H1 (cell line): Measurements from ENCODE around the gene PCDHGA1.

ENCODE experiments used
- CEBPB ChIP-seq: IDR thresholded peaks from 2 replicates; pipeline ENCODE4 v1.6.1; 2012; ENCODE audit warnings: low read depth, low read length
- CTCF ChIP-seq, 3 experiments: IDR thresholded peaks; 1 replicate in 2 of 3; 2 replicates in 1 of 3; pipeline versions ENCODE4 v1.5.1 to v1.6.1; 2011; ENCODE audit warnings: low read length in 3 of 3, mild to moderate bottlenecking in 3 of 3, inconsistent platforms in 2 of 3, low read depth in 1 of 3, moderate library complexity in 1 of 3; ENCODE audit not compliant: insufficient read depth in 1 of 3; ENCODE audit errors: control extremely low read depth in 1 of 3
- EP300 ChIP-seq, 2 experiments: IDR thresholded peaks; 1 replicate in 1 of 2; 2 replicates in 1 of 2; pipeline ENCODE4 v1.6.1; 2011 to 2012; ENCODE audit warnings: low read depth in 2 of 2, low read length in 2 of 2, mild to moderate bottlenecking in 2 of 2, borderline replicate concordance in 1 of 2, inconsistent platforms in 1 of 2, moderate library complexity in 1 of 2
- EZH2 ChIP-seq: fragments of 200-600 bp; sonication (generic); IDR thresholded peaks from 2 replicates; pipeline ENCODE4 v1.7.1; 2012; ENCODE audit warnings: low read depth, mild to moderate bottlenecking, moderate library complexity, low read length, inconsistent platforms; ENCODE audit not compliant: severe bottlenecking
- JUN ChIP-seq: IDR thresholded peaks from 2 replicates; pipeline ENCODE4 v1.6.1; 2011; ENCODE audit warnings: low read depth, mild to moderate bottlenecking, improper control_type of control experiment, low read length
- MAX ChIP-seq: IDR thresholded peaks from 2 replicates; pipeline ENCODE4 v1.6.1; 2012; ENCODE audit warnings: inconsistent platforms
- POLR2A ChIP-seq, 2 experiments: IDR thresholded peaks; 1 replicate in 1 of 2; 2 replicates in 1 of 2; pipeline ENCODE4 v1.6.1; 2011; ENCODE audit warnings: low read depth in 2 of 2, low read length in 2 of 2, mild to moderate bottlenecking in 2 of 2; ENCODE audit errors: control extremely low read depth in 1 of 2
- POU5F1 ChIP-seq: IDR thresholded peaks from 2 replicates; pipeline ENCODE4 v1.6.1; 2011; ENCODE audit warnings: low read depth, mild to moderate bottlenecking, low read length, moderate library complexity
- TAF1 ChIP-seq: IDR thresholded peaks from 2 replicates; pipeline ENCODE4 v1.6.1; 2011; ENCODE audit warnings: mild to moderate bottlenecking, low read depth, low read length
- TAF7 ChIP-seq: optimal IDR thresholded peaks from 2 replicates; pipeline ENCODE3; 2011; ENCODE audit warnings: low read depth, mild to moderate bottlenecking, inconsistent platforms, low read length, moderate library complexity, borderline replicate concordance
- ZNF274 ChIP-seq: IDR thresholded peaks from 2 replicates; pipeline ENCODE4 v1.7.0; 2012; ENCODE audit warnings: low read length, borderline replicate concordance; ENCODE audit errors: extremely low read depth

GRCh38 chr5:141412854-141413539, 82.7 kb downstream of the PCDHGA1 start, which contains the start of gene PCDHGA10:
- TF ChIP-seq CTCF (IDR thresholded peaks at IDR 0.05; ENCODE audit: control extremely low read depth in 1 of 3, insufficient read depth in 1 of 3, low read depth in 1 of 3, low read length in 3 of 3) (peak; percentile 35 to 84 (median 74)), EP300 (IDR thresholded peaks at IDR 0.05; ENCODE audit: borderline replicate concordance in 1 of 2, low read depth in 2 of 2, low read length in 2 of 2) (no peak), POLR2A (IDR thresholded peaks at IDR 0.05; ENCODE audit: control extremely low read depth in 1 of 2, low read depth in 2 of 2, low read length in 2 of 2) (0 out of 3 replicates have a peak, but pooled peaks of 1 of the 2 experiments have one; percentile 24), EZH2 (no peak), CEBPB (no peak), ZNF274 (no peak), JUN (no peak), TAF7 (no peak), MAX (no peak), POU5F1 (no peak), TAF1 (0 out of 2 replicates have a peak, but pooled peaks have one; percentile 24)
